ENCODE results near the gene GLDC. TPM values are rescaled to one million over a fixed set of nuclear protein-coding genes. Genes with fewer than 3 reads are reported as not detected.

The GLDC gene
- total RNA-seq, 1 donor, result 0.72 TPM

GRCh38 chr9:6592791-6593190 lies 52.7 kb downstream of the GLDC start:
- Histone ChIP-seq H3K4me3 (ENCODE audit: insufficient read depth, low read length) (no peak overlapping the region), H3K27ac (ENCODE audit: low read depth, low read length) (no peak overlapping the region), H3K4me1 (ENCODE audit: insufficient read depth, low read length) (no peaks in the 10 kb centered on the region), H4K20me1 (ENCODE audit: insufficient read depth, low read length) (no peaks in the 10 kb centered on the region), H3K36me3 (ENCODE audit: insufficient read depth, low read length) (no peaks in the 10 kb centered on the region), H3K27me3 (ENCODE audit: insufficient read depth, low read length) (no peaks in the 10 kb centered on the region), H3K4me2 (ENCODE audit: insufficient read depth, low read length) (no peak overlapping the region), H2AFZ (ENCODE audit: low read length) (no peak overlapping the region), H3K9me3 (ENCODE audit: low read depth, low read length) (no peaks in the 10 kb centered on the region), H3K79me2 (ENCODE audit: insufficient read depth, low read length) (no peaks in the 10 kb centered on the region)
- no peak for DNase-seq (ENCODE audit: insufficient read length, low spot score, missing footprints)
- TF ChIP-seq CTCF (IDR thresholded peaks at IDR 0.05; ENCODE audit: extremely low read depth, low read depth, low read length), result no peak

GRCh38 chr9:6592231-6592630 lies 53.3 kb downstream of the GLDC start:
- Histone ChIP-seq H3K4me1 (ENCODE audit: insufficient read depth, low read length) (no peaks in the 10 kb centered on the region), H3K79me2 (ENCODE audit: insufficient read depth, low read length) (no peaks in the 10 kb centered on the region), H2AFZ (ENCODE audit: low read length) (no peak overlapping the region), H3K9me3 (ENCODE audit: low read depth, low read length) (no peaks in the 10 kb centered on the region), H3K27ac (ENCODE audit: low read depth, low read length) (no peak overlapping the region), H3K4me3 (ENCODE audit: insufficient read depth, low read length) (no peak overlapping the region), H4K20me1 (ENCODE audit: insufficient read depth, low read length) (no peaks in the 10 kb centered on the region), H3K36me3 (ENCODE audit: insufficient read depth, low read length) (no peaks in the 10 kb centered on the region), H3K27me3 (ENCODE audit: insufficient read depth, low read length) (no peaks in the 10 kb centered on the region), H3K4me2 (ENCODE audit: insufficient read depth, low read length) (no peak overlapping the region)
- no peak for DNase-seq (ENCODE audit: insufficient read length, low spot score, missing footprints)
- no peak for TF ChIP-seq CTCF (IDR thresholded peaks at IDR 0.05; ENCODE audit: extremely low read depth, low read depth, low read length)

GRCh38 chr9:6590772-6591384 lies 54.7 kb downstream of the GLDC start:
- Histone ChIP-seq H3K9me3 (ENCODE audit: low read depth, low read length) (no peaks in the 10 kb centered on the region), H3K4me1 (ENCODE audit: insufficient read depth, low read length) (no peaks in the 10 kb centered on the region), H3K36me3 (ENCODE audit: insufficient read depth, low read length) (no peaks in the 10 kb centered on the region), H4K20me1 (ENCODE audit: insufficient read depth, low read length) (no peaks in the 10 kb centered on the region), H3K27me3 (ENCODE audit: insufficient read depth, low read length) (no peaks in the 10 kb centered on the region), H3K27ac (ENCODE audit: low read depth, low read length) (no peak overlapping the region), H3K4me2 (ENCODE audit: insufficient read depth, low read length) (no peak overlapping the region), H3K4me3 (ENCODE audit: insufficient read depth, low read length) (no peak overlapping the region), H2AFZ (ENCODE audit: low read length) (no peak overlapping the region), H3K79me2 (ENCODE audit: insufficient read depth, low read length) (no peaks in the 10 kb centered on the region)
- no peak for DNase-seq (ENCODE audit: insufficient read length, low spot score, missing footprints)
- no peak for TF ChIP-seq CTCF (IDR thresholded peaks at IDR 0.05; ENCODE audit: extremely low read depth, low read depth, low read length)

GRCh38 chr9:6590334-6590733 lies 55.2 kb downstream of the GLDC start:
- no peaks in the 10 kb centered on the region for H3K27me3 ChIP-seq (ENCODE audit: insufficient read depth, low read length)

More at GRCh38 chr9:6590334-6590733, 55.2 kb downstream of the GLDC start:
- Histone ChIP-seq H3K79me2 (ENCODE audit: insufficient read depth, low read length) (no peaks in the 10 kb centered on the region), H4K20me1 (ENCODE audit: insufficient read depth, low read length) (no peaks in the 10 kb centered on the region), H3K9me3 (ENCODE audit: low read depth, low read length) (no peaks in the 10 kb centered on the region), H2AFZ (ENCODE audit: low read length) (no peak overlapping the region), H3K4me3 (ENCODE audit: insufficient read depth, low read length) (no peak overlapping the region), H3K27ac (ENCODE audit: low read depth, low read length) (no peak overlapping the region), H3K36me3 (ENCODE audit: insufficient read depth, low read length) (no peaks in the 10 kb centered on the region), H3K4me1 (ENCODE audit: insufficient read depth, low read length) (no peaks in the 10 kb centered on the region), H3K4me2 (ENCODE audit: insufficient read depth, low read length) (no peak overlapping the region)
- no peak for TF ChIP-seq CTCF (IDR thresholded peaks at IDR 0.05; ENCODE audit: extremely low read depth, low read depth, low read length)
- DNase-seq (ENCODE audit: insufficient read length, low spot score, missing footprints), result no peak
